Loucy (cell line): Measurements from ENCODE around the gene CD82.

Source experiments
- EZH2phosphoT487 ChIP-seq: fragments of 200-600 bp; IDR thresholded peaks from 2 replicates; pipeline ENCODE4 v1.6.1; 2018; ENCODE audit warnings: antibody characterized with exemption, mild to moderate bottlenecking, moderate library complexity, borderline replicate concordance
- TF ChIP-seq, protein P1 (sequence below): fragments of 200-600 bp; sonication (generic); conservative IDR thresholded peaks from 2 replicates; pipeline ENCODE4 v1.5.1; 2014; ENCODE audit warnings: mild to moderate bottlenecking, antibody characterized with exemption, low read length

DNA sequence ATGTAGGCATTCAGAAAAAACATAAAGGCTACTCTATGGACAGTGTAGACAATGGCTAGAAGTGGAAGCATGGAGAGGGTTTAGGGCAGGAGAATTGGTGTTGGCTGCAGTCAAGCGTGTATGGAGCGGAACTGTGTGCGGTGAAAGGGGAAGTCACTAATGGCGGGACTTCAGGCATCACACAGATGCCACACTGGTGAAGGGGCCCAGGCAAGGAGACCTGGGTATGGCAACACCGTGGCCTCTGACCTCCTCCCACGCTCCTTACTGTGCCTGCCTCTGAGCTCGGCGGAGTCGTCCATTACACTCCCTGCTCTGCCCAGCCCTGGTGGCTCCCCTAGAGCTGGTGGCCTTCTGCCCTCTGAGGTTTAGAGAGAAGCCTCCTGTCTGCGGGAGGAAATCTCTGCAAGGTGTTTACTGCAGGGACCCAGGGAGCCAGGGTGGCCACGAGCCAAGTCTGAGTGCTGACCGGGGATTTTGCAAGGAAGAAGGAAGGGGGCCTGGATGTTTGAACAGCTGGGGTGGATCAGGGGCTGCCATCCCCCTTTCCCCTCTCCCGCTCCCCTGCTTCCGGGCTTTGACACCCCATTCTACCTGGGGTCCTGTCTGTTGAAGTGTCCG, 86.2 kb downstream of the CD82 start:
- no peak for TF ChIP-seq EZH2phosphoT487
- TF ChIP-seq, protein P1, sequence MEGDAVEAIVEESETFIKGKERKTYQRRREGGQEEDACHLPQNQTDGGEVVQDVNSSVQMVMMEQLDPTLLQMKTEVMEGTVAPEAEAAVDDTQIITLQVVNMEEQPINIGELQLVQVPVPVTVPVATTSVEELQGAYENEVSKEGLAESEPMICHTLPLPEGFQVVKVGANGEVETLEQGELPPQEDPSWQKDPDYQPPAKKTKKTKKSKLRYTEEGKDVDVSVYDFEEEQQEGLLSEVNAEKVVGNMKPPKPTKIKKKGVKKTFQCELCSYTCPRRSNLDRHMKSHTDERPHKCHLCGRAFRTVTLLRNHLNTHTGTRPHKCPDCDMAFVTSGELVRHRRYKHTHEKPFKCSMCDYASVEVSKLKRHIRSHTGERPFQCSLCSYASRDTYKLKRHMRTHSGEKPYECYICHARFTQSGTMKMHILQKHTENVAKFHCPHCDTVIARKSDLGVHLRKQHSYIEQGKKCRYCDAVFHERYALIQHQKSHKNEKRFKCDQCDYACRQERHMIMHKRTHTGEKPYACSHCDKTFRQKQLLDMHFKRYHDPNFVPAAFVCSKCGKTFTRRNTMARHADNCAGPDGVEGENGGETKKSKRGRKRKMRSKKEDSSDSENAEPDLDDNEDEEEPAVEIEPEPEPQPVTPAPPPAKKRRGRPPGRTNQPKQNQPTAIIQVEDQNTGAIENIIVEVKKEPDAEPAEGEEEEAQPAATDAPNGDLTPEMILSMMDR: no peak
